LNCaP clone FGC (cell line): ENCODE data around the gene RGS3.

ENCODE experiments used
- DNase-seq: peaks from one replicate; pipeline ENCODE4 v3.0.0-alpha.2; 2011; ENCODE audit warnings: low read depth
- H3K4me3 ChIP-seq: 2 replicates; pipeline ENCODE4 v1.5.1; 2011; ENCODE audit warnings: mild to moderate bottlenecking, low read depth, low read length, control low read depth
- CTCF ChIP-seq: IDR thresholded peaks from 2 replicates; pipeline ENCODE4 v1.5.1; 2012; ENCODE audit warnings: mild to moderate bottlenecking; ENCODE audit not compliant: control insufficient read depth, insufficient read depth; ENCODE audit errors: extremely low read depth

The RGS3 gene

GRCh38 chr9:113493203-113493520, 29.6 kb downstream of the RGS3 start:
- H3K4me3 ChIP-seq: no peak overlapping the region
- DNase-seq: no peak
- TF ChIP-seq CTCF: no peak

GRCh38 chr9:113495526-113495925, 32.0 kb downstream of the RGS3 start:
- TF ChIP-seq CTCF: no peak
- DNase-seq: no peak
- H3K4me3 ChIP-seq: no peak overlapping the region

GRCh38 chr9:113497051-113497450, 33.5 kb downstream of the RGS3 start:
- TF ChIP-seq CTCF: no peak
- H3K4me3 ChIP-seq: no peak overlapping the region
- no peak for DNase-seq

GRCh38 chr9:113499153-113499875, 35.8 kb downstream of the RGS3 start:
- H3K4me3 ChIP-seq: no peak overlapping the region
- no peak for DNase-seq
- TF ChIP-seq CTCF: no peak

GRCh38 chr9:113499876-113500497, 36.5 kb downstream of the RGS3 start:
- TF ChIP-seq CTCF: no peak
- DNase-seq: no peak
- H3K4me3 ChIP-seq: no peak overlapping the region

GRCh38 chr9:113501129-113501686, 37.7 kb downstream of the RGS3 start:
- no peak for DNase-seq
- TF ChIP-seq CTCF: no peak
- no peak overlapping the region for H3K4me3 ChIP-seq
